ENCODE data around the gene MPP3.
"Not testable (repeated sequence)": the region's sequence is repeated elsewhere in the genome, so short reads cannot be mapped to it uniquely, and the experiment has no call there.

Gene MPP3

GRCh38 chr17:43800736-43801135, 32.2 kb downstream of the MPP3 start:
- no peak for DNase-seq

GRCh38 chr17:43799047-43799446, 33.9 kb downstream of the MPP3 start:
- DNase-seq: no peak

GRCh38 chr17:43798024-43798423, 34.9 kb downstream of the MPP3 start:
- not testable (repeated sequence) for DNase-seq

- not testable (repeated sequence) for DNase-seq
Measured at GRCh38 chr17:43792668-43793067, 40.3 kb downstream of the MPP3 start.

- peak; percentile 4 for DNase-seq
Measured at GRCh38 chr17:43791589-43791988, 41.4 kb downstream of the MPP3 start.

GRCh38 chr17:43790311-43790940, 42.5 kb downstream of the MPP3 start:
- no peak for DNase-seq

- no peak for DNase-seq
Measured at GRCh38 chr17:43789482-43789881, 43.5 kb downstream of the MPP3 start.

- no peak for DNase-seq
Measured at GRCh38 chr17:43788540-43788939, 44.4 kb downstream of the MPP3 start.

- no peak for DNase-seq
Measured at GRCh38 chr17:43787728-43788127, 45.2 kb downstream of the MPP3 start.

- DNase-seq: peak; percentile 13
Measured at GRCh38 chr17:43784628-43785101, 48.3 kb downstream of the MPP3 start.

GRCh38 chr17:43784068-43784467, 48.9 kb downstream of the MPP3 start:
- no peak for DNase-seq

- no peak for DNase-seq
Measured at GRCh38 chr17:43782913-43783680, 49.8 kb downstream of the MPP3 start.

- DNase-seq: no peak
Measured at GRCh38 chr17:43780135-43780534, 52.8 kb downstream of the MPP3 start, which contains the start of gene CFAP97D1. Gene CFAP97D1 (plus strand): TSS chr17:43780435. CDS start chr17:43780463, 28 bp downstream.

GRCh38 chr17:43779145-43780125, 53.5 kb downstream of the MPP3 start:
- DNase-seq: no peak

- peak; percentile 66 for DNase-seq
Measured at GRCh38 chr17:43778337-43779144, 54.4 kb downstream of the MPP3 start, which contains the start of gene DUSP3. Gene DUSP3 (minus strand): TSS chr17:43778977. CDS start chr17:43778924, 53 bp downstream.

- DNase-seq: no peak
Measured at GRCh38 chr17:43774304-43775250, 58.4 kb downstream of the MPP3 start.

GRCh38 chr17:43772877-43773648, 59.9 kb downstream of the MPP3 start:
- DNase-seq: no peak

GRCh38 chr17:43771463-43771862, 61.5 kb downstream of the MPP3 start:
- DNase-seq: no peak

GRCh38 chr17:43770957-43771356, 62.0 kb downstream of the MPP3 start:
- no peak for DNase-seq

GRCh38 chr17:43769859-43770258, 63.1 kb downstream of the MPP3 start:
- no peak for DNase-seq

Data from activated CD4-positive, alpha-beta T cell treated with anti-CD3 and anti-CD28 coated beads, Interleukin-2, amount 50 U/mL, for 16 hours (primary cell).